ENCODE results near the gene SORL1.
"Not testable (repeated sequence)": the region's sequence is repeated elsewhere in the genome, so short reads cannot be mapped to it uniquely, and the experiment has no call there.

Gene SORL1

DNA sequence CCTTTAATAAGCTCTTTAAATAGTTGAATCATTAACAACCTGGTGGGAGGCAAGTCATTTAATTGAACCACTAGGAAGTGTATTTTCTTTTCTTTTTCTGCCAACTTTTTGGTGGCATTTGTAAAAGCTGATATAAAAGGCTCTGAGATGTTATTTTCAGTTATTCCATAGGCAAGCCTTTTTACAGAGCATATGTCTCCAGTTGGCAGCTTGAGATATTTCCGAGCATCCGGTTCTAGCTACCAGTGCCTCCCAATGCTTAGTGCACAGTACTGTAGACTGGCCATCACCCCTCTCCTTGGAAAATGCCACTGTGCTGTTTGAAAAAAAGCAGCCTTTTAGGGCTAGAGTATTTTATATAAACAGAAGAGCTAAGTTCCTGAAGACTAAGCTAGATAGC lies 179.3 kb downstream of the SORL1 start:
- no peak for DNase-seq

DNA sequence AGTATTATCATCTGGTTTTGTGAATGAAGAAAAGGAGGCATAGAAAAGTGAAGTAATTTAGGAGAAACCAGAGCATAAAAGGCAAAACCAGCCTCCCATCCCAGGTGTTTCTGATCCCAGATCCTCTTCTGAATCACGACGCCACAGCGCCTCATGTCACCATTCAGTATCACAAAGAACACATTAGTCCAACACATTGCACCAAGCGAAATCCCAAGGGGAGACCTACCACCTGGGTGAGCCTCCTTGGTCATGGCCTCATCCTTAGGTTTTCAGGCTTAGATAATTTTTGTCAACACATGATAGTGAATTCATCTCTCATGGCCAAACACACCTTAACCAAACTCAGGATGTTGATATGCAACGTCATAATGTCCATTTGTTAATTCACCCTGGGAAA lies 182.2 kb downstream of the SORL1 start:
- DNase-seq: no peak

DNA sequence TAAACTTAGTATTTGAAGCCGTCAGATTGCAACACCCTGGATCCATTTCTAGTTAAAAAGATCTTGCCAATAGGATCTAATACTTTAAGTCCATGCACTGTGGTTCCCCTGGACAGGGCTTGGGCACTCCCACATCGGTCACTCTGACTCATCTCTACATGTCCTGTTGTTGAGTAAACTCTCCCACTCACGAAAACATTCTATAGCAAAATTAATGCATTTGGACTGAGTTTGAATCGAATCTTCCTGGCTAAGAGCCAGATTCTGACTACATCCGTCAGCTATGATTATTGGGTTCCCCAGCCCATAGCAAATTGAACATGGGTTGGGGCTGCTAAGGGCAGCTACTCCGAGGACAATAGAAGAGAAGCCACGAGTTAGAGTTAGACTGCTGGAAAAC lies 182.8 kb downstream of the SORL1 start:
- peak; percentile 93 for DNase-seq

DNA sequence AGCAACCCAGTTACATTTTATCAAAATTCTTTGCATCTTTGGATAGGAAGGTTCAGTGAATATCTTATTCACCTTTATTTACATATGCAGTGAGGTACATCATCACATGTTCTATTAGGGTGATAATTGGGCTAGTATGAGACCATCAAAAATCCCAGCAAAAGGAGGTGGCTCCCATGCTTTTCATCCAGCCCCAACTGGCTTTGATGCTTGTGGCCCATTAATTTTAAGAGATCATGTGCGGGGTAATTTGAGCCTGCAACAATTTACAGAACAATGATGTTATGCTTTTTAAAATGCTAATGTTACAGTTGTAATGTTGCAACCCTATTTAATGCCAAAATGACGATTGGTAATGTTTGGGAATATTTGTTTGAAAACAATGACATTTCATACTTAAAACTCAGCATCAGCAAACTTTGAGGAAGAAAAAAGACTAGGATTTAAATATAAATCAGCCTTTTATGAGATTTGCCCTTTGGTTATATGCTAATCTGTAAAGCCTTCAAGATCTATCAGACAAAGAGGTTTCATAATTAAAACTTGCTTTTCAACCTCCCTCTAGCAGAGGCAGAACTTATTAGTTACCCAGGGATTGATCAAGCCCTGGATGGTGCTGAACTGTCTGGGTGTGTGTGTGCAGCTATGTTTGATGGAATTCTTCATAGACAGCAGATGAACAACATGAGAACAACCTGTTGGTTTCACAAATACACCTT lies 184.1 kb downstream of the SORL1 start:
- DNase-seq: no peak

DNA sequence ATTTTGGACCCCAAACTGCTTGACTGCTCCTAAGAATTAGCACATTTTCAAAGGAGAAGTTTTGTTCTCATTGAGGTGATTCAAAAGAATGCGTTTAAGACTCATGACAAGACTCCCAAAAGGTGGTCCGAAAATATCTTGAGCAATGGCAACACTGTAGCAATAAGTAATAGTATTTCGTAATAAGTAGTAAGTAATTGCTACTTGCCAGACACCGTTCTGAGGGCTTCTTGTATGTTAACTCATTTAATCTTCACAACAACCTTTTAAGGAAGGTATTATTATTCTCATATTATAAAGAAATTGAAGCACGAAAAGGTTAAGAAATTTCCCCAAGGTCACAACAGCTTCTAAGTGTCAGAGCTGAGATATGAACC lies 184.7 kb downstream of the SORL1 start:
- DNase-seq: no peak

DNA sequence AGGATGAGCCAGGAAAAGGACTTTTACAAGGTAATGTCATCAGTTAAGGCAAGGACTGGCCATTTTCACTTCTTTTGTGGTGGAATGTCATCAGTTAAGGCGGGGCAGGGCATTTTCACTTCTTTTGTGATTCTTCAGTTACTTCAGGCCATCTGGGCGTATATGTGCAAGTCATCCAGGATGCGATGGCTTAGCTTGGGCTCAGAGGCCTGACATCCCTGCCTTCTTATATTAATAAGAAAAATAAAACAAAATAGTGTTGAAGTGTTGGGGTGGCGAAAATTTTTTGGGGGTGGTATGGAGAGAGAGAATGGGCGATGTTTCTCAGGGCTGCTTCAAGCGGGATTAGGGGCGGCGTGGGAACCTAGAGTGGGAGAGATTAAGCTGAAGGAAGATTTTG lies 185.5 kb downstream of the SORL1 start:
- DNase-seq: not testable (repeated sequence)

DNA sequence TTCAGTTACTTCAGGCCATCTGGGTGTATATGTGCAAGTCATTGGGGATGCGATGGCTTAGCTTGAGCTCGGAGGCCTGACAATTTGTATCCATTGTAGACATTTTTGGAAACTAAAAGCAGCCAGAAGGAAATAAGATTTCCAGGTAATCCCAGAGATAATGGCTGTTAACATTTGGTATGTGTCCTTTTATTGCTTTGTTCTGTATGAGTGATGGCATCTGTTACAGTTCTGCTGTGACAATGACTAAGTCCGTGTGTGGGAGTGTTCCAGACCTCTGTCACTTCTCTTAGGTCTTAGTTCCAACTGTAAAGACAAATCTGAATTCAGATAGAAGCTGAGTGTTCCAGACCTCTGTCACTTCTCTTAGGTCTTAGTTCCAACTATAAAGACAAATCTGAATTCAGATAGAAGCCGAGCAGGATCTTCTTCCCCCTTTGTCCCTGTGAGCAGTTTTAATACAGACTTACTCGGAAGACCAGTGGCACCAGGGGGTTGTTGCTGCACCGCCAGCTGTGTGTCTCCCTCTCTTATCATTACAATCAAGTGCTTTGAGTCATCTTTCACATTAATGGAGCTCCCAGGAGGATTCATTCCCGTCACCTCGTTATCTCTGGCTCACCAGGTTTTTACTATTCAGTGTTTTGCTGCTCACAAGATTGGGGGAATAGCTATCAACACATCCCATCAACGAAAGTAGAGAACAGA lies 191.5 kb downstream of the SORL1 start:
- no peak for DNase-seq

DNA sequence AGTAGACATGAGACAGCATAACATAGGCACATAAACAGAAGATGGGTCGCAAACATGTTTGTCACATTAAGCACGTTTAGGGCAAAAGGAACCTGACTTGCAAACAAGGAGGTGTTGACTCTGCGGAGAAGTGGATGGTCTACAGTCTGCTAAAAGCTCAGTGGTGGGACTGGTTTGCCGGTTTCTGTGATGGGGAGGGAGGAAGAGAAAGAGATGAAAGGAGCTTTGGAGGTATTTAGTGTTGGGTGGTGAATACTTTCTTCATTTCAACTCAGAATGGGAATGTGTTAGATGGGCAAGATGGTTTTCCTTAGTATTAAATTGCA lies 192.0 kb downstream of the SORL1 start:
- DNase-seq: no peak

DNA sequence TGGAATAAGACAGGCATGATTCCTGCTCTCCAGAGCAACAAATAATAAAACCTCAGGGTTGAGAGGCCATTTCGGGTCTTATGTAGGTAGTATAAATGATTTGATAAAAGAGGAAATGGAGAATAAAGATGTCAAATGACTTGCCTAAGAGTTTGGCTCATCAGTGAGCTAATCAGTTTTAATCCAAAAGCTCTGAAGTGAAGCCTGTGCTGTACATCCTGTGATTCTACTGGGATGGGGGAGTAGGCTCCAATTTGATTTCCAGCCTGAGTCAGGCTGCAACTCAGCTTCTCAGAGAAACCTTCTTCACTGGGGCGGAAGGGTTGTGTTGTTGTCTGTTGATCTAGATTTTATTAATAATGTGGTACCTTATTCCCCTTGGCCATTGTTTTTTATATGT lies 192.9 kb downstream of the SORL1 start:
- no peak for DNase-seq

DNA sequence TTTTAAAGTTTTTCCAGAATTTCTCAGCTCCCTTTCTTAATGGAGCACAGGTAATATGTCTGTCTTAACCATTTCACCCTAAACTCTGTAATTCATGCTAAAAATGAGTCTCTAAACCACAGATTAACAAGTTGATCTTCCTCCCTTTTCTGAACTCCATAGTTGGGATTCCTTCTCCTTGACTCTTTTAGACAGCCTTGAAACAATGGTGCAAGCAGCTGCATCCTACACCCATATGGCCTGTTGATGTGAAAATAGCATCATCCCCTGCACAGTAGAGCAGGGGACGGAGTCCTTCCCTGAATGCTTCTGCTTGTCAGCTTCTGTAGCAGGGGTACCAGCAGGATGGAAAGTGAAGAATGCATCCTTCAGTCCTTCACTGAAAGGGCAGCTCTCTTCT lies 193.5 kb downstream of the SORL1 start:
- peak; percentile 8 for DNase-seq

DNA sequence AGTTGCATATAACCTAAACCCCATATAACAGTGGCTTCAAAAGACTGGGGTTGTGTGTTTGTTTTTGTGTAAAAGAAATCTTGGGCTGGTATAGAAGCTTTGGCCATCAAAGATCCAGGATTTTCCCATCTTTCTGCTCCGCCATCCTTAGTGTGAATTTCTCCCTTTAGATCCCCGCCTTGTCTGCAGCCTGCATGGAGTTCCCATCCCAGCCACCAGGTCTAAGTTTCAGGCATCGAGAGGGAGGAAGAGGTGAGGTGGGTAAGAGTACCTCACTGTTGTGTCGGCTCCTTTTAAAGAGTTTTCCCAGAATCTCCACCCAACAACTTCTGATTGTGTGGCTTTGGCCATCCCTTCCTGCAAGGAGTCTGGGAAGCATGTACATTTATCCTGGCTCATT lies 196.2 kb downstream of the SORL1 start:
- DNase-seq: no peak

DNA sequence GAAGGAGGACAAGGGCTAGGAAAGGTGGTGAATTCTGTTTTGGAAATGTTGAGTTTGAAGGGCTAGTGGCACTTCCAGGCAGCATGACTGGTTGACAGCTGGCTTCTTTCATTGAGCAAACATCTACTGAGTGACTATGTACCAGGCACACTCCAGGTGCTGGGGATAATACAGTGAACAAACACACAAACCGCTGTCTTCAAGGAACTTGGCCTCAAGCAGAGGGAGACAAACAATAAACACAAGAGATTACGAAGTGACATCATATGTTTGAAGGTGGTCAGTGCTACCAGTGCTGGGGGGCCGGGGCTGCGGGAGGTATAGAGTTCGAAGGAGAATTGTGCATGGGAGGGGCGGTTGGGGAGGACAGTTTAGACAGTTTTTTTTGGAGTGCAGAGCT lies 197.7 kb downstream of the SORL1 start:
- DNase-seq: no peak

DNA sequence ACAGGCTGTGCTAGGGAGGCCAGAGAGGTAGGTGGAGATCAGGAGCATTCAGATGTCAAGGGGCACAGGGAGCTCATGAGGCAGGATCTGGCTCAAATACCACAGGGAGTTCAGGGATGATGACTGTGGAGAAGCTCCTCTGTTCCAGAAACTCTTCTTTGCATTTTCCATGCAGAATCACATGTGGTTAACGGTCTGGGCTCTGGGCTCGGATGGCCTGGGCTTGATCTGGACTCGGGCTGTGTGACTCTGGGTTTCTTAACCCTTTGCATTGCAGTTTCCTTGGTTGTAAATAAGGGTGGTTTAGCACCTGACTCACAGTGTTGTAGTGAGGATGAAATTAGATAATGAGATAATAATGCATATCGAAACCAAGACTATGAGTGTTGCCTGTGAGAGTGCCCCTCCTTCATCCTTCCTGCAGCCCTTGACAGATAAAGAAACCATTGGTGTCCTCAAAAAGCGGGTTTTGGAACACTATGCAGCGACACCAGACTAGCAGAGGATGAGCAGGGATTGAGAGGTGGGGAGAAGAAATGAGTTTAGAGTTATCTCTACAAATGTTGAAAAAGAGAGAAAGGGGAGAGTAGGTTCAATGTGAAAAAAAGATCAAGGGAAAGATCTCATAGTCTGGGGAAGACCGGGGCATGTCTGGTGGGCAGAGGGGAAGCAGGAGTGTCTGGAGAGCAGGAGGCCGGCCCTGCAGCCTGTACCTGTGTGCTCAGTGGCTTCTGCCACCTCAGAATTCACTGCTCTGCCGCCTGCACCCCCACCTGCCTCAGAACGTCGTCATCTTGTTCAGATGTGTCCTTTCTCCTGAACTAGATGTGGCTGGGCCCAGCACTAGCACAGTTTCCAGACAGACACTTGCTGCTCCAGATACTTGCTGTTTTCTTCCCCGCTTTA lies 198.5 kb downstream of the SORL1 start:
- no peak for DNase-seq

DNA sequence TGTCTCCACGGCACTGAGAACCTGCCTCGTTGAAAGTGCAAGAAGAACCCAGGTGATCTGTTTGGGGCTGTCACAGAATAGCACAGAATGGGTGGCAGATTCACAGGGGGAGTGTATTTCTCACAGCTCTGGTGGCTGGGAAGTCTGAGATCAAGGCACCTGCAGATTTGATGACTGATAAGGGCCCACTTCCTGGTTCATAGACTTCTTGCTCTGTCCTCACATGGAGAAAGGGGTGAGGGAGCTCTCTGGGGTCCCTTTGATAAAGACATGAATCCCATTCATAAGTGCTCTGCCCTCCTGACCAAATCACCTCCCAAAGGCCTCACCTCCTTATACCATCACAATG lies 199.1 kb downstream of the SORL1 start:
- no peak for DNase-seq

DNA sequence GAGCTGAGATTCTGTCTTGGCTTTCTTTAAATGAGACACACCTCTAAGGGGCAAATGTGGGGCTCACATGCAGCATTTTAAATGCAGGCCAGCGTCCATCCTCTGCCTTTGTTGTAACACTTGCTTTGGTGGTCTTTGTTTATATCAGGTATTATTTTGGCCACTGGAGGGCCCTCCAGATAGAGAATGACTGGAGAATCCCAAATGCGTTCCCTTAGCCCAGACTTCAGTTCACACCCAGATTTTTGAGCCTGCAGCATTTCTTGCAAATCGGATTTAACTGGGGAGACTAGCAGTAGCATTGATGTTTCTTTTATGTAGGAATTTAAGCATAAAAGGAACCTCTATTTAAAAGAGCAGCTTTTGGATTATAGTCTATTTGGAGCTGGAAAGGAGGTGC lies 200.9 kb downstream of the SORL1 start:
- DNase-seq: peak; percentile 27

DNA sequence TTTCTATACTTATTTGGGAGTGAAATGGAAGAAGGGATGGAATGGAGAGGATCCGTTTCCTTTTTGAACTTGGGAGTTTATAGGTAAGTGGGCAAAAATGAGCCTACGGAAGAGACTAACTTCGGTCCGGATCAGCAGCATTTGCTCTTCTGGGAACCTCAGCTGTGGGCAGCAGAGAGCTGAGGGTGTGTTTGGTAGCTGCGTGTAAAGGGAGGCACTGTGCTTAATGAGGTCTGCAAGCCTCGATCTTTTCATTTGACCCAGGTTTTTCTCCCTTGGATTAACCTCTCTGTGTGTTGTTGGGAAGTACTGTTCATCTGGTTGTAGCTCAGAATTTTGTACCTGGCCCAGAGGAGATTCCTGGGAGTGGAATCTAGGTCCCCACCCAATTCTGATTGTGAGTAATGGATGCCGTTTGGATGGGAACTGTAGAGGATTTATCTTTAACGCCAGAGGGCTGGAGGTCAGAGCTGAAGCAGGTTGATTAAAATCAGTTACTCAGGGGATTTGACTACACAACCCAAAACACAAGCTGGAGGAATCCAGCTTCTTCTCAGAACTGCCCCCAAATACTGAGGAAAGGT lies 202.2 kb downstream of the SORL1 start:
- no peak for DNase-seq

DNA sequence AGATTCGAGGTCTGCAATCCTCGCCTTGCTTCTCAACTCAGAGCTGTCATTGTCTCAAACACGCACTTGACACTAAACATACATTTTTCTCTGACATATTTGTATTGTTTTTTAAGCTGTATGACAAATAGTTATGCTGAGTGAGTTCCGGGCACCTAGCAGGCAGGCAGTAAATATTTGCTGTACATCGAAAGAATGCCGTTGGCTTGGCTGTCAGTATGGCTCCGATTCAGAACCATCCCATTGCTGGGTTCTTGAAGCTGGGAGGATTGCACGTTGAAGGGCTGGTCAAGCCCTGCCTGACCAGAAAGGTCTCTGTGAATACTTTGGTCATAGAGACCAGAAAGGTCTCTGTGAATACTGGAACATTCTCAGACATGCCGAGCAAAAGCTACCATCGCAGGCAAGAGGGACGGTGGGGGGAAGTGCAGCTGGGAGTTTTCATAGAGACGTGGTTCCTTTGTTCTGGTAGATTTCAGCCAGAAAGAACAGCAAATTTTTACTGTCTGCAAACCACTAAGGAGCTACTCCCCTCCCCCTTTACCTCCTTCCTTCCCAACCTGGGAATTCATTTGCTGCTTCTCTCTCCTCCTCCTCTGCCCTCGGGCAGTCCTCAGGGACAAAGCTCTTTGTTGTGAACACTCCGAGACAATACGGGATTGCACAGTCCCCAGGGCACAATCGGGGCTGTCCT lies 202.9 kb downstream of the SORL1 start:
- DNase-seq: no peak

DNA sequence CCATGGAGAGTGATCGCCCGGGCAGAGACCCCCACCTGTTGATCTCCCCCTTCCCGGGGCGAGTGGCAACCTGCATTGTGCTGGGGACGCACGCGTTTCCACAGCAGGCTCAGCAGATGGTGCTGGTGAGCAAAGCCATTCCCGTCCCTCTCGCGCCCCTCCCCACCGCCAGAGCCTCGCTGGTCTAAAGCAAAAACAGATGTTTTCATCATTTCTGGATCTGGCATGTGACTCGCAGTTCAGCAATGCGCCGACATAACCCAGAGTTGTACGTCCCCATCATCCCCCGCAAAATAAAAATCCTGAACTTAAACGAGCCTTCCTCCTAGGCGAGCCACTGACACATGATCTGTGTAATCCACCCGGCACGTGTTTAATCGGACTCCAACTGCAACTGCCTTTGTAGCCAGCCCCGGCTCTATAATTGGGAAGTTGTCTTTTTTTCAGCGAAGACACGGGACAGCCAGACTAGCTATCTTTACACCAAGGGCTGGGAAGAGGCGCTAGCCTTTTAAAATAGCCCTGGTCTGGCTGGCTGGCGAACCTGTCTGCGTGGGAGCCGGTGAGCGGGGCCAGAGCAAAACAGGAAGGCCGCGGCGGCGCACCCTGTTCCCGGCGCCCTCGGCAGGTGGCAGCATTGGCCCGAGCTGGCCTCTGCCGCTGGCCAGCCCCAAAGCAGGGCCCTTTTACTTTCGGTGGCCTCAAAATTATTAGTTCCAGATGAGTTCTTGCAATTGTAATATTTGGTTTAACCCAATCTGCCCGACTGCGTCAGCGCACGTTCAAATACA lies 203.6 kb downstream of the SORL1 start:
- peak; percentile 97 for DNase-seq

DNA sequence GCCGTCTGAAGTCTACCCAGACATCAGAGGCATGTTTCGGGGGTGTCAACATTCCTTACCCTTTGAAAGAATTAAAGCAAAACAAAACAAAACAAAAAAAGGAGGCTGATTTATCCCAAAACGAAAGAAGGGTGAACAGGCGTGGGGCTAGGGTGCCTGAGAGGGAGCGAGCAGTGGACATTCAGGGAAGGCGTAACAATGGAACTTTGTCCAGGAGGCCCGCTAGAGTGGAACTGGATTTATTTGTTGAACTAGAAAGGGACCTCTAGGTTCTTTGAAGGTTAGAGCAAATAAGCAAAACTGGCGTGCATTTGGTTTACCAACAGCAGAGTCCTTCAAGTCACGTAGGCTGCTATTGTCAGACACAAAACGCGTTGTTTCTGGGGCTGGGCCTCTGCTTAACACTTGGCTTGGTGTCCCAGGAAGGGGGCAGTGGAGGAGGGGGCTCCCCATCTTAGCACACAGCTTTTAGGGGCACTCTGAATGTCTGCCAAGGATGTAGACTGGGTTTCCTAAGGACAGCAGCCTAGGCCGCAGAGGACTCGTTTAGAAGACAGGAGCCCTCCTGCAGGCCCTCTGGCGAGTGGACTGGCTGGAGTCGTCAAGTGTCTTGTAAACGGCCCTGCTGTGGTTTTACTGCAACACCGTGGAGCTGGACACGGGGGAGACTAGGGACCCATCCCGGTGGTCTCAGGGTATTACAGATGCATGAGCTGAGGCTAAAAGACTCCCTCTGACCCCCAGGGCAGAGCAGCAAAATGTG lies 204.4 kb downstream of the SORL1 start:
- DNase-seq: no peak

DNA sequence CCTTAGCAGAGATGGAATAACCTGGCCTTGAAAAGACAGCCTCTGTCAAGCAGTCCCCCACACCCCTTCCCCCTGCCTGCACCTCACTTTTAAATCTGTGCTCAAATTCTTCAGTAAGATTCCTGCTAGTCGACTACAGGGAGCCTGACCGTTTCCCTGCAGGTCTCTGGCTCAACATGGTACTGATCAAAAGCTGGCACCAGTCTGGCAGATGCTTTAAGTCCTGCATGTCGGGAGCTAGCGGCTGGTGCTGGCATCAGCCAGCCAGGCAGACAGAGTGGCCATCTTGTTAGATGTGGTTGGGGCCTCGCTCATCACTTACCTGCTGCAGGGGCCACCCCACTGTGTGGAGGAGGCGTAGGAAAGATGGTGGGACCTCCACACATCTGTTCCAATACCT lies 205.0 kb downstream of the SORL1 start:
- no peak for DNase-seq

DNA sequence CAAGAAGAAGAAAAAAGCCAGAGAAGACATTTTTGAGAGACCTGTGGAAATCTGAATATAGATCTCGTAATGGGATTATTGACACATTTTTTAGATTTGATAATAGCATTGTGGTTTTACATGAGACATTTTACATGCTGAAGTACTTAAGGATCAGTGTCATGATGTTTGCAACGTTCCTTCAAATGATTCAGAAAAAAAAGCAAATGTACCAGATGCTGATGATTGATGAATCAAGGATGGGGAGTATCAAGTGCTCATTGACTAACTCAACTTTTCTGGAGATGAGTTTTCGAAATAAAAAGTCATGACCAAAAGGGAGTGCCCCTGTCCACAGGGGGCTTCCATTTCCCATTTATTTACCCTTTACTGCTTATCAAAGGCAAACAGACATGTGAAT lies 207.7 kb downstream of the SORL1 start:
- DNase-seq: no peak

Measured in EL (cell line).